HEK293T (cell line): ENCODE measurements around the gene LDLR.

Source experiments
- BHLHE40 ChIP-seq: fragments of 450-650 bp; IDR thresholded peaks from 2 replicates; pipeline ENCODE4 v1.6.1; 2016; ENCODE audit warnings: mild to moderate bottlenecking, moderate library complexity, borderline replicate concordance
- ELF4 ChIP-seq: fragments of 450-650 bp; IDR thresholded peaks from 2 replicates; pipeline ENCODE4 v1.6.1; 2017; ENCODE audit warnings: antibody characterized with exemption
- FOXK2 ChIP-seq: fragments of 450-650 bp; IDR thresholded peaks from 2 replicates; pipeline ENCODE4 v1.6.1; 2016; ENCODE audit warnings: mild to moderate bottlenecking
- FOXM1 ChIP-seq: fragments of 450-650 bp; IDR thresholded peaks from 2 replicates; pipeline ENCODE4 v1.6.1; 2017; ENCODE audit warnings: mild to moderate bottlenecking, borderline replicate concordance
- HDGF ChIP-seq: fragments of 450-650 bp; IDR thresholded peaks from 2 replicates; pipeline ENCODE4 v1.6.1; 2017; ENCODE audit warnings: antibody characterized with exemption, borderline replicate concordance
- SP1 ChIP-seq: fragments of 450-650 bp; IDR thresholded peaks from 2 replicates; pipeline ENCODE4 v1.6.1; 2017
- TARDBP ChIP-seq: fragments of 450-650 bp; IDR thresholded peaks from 2 replicates; pipeline ENCODE4 v1.6.1; 2016

DNA sequence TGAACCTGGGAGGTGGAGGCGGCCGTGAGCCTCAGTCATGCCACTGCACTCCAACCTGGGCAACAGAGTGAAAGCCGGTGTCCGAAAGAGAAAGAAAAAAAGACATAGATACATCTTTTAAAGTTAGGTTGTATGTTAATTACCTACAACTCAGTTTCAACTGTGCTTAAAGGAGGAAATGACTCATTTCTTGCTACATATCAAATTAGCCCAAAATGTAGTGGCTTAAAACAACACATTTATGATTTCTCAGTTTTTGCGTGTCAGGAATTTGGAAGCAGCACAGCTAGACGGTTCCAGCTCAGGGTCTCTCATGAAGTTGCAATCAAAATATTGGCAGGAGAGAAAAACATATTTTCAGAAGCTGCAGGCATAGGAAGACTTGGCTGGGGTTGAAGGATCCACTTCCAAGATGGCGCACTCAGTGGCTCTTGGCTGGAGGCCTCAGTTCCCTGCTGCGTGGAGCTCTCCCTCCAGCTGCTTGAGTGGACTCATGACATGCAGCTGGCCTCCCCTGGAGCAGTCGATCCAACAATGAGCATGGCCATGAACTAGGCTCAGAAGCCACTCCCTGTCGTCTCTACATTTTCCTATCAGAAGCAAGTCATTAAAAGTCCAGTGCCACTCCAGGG lies 7.1 kb downstream of the LDLR start:
- TF ChIP-seq SP1 (no peak), BHLHE40 (no peak), FOXM1 (no peak), TARDBP (no peak), HDGF (no peak), ELF4 (no peak), FOXK2 (no peak)
